SJSA1 (cell line): ENCODE data around the gene AAR2. TPM values are rescaled to one million over a fixed set of nuclear protein-coding genes. Genes with fewer than 3 reads are reported as not detected.

Experiments used
- DNase-seq, 2 experiments: peaks; one replicate each; pipeline ENCODE4 v3.0.0-alpha.2; 2015 to 2020; ENCODE audit warnings: low spot score in 2 of 2, low read depth in 1 of 2
- H3K27ac ChIP-seq: fragments of 250-450 bp; sonication (Bioruptor Pico); 2 replicates; pipeline ENCODE4 v1.5.1; 2020; ENCODE audit warnings: mild to moderate bottlenecking, moderate library complexity
- H3K27me3 ChIP-seq: fragments of 250-450 bp; sonication (Bioruptor Pico); replicated peaks from 2 replicates; pipeline ENCODE4 v1.5.1; 2020; ENCODE audit warnings: mild to moderate bottlenecking, moderate library complexity
- H3K36me3 ChIP-seq: fragments of 250-450 bp; sonication (Bioruptor Pico); 2 replicates; pipeline ENCODE4 v1.5.1; 2020; ENCODE audit warnings: mild to moderate bottlenecking
- H3K4me1 ChIP-seq: fragments of 250-450 bp; sonication (Bioruptor Pico); replicated peaks from 2 replicates; pipeline ENCODE4 v1.6.1; 2021; ENCODE audit warnings: mild to moderate bottlenecking
- H3K4me3 ChIP-seq: fragments of 250-450 bp; sonication (Bioruptor Pico); 2 replicates; pipeline ENCODE4 v1.5.1; 2020; ENCODE audit warnings: mild to moderate bottlenecking
- H3K9me3 ChIP-seq: fragments of 250-450 bp; sonication (Bioruptor Pico); replicated peaks from 2 replicates; pipeline ENCODE4 v1.5.1; 2020; ENCODE audit warnings: mild to moderate bottlenecking
- total RNA-seq: library from RNA; depleted of rRNA; stranded (reverse); fragments of >200 nt; shearing (Covaris generic); gene quantifications from 2 replicates; pipeline ENCODE4 v1.2.3, GENCODE V29; 2014

AAR2 gene
- total RNA-seq, 1 experiment from 2014 or later: 32.0 TPM

GRCh38 chr20:36234771-36235320 is 1.4 kb upstream of the AAR2 start:
- H3K36me3 ChIP-seq: peaks cover 25% of the 10 kb centered on the region
- no peak for DNase-seq
- no peaks in the 10 kb centered on the region for H3K27me3 ChIP-seq
- H3K9me3 ChIP-seq: no peaks in the 10 kb centered on the region
- peaks cover 4% of the 10 kb centered on the region for H3K4me1 ChIP-seq
- no peak overlapping the region for H3K27ac ChIP-seq
- H3K4me3 ChIP-seq: no peak overlapping the region

DNA sequence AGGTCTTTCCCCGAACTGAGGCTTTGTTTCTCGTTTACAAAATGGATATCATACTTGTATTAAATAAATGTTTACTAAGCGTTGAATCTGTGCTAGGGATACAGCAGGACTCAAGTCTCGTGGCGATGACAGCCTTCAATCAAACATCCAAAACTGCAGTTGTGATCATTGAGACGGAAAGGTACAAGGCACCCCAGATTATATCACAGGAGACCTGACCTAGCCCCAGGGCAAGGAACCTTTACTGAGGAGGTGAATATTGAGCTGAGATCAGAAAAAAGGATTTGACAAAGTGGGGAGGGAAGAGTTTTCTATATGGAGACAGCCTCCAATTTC is 476 bp downstream of the AAR2 start:
- H3K36me3 ChIP-seq: peaks cover 42% of the 10 kb centered on the region
- H3K9me3 ChIP-seq: no peaks in the 10 kb centered on the region
- H3K27me3 ChIP-seq: no peaks in the 10 kb centered on the region
- H3K27ac ChIP-seq: peak overlapping the region; percentile 56
- H3K4me3 ChIP-seq: peak overlapping the region; percentile 70
- DNase-seq: no peak
- H3K4me1 ChIP-seq: peaks cover 4% of the 10 kb centered on the region

GRCh38 chr20:36237477-36237876 is 1.2 kb downstream of the AAR2 start:
- DNase-seq: no peak
- no peaks in the 10 kb centered on the region for H3K27me3 ChIP-seq
- H3K4me3 ChIP-seq: peak overlapping the region; percentile 70
- H3K36me3 ChIP-seq: peaks cover 48% of the 10 kb centered on the region
- H3K27ac ChIP-seq: no peak overlapping the region
- H3K4me1 ChIP-seq: peaks cover 4% of the 10 kb centered on the region
- no peaks in the 10 kb centered on the region for H3K9me3 ChIP-seq

DNA sequence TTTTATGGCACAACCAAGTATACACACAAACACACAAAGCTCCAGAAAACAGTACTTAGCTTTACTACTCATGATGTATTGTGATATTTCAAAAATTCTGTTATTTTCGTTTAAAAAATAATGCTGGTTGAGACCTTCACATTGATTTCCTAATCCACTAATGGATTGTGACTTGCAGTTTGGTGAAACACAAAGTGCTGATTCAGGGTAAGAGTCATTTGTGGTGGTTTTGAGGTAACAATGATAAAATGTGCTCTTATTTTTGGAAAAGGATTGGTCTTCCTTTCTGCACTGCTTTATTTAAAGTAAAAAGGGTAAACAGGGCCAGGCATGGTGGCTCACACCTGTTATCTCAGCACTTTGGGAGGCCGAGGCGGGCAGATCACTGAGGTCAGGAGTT is 1.9 kb downstream of the AAR2 start:
- H3K27me3 ChIP-seq: no peaks in the 10 kb centered on the region
- no peak for DNase-seq
- H3K9me3 ChIP-seq: no peaks in the 10 kb centered on the region
- H3K4me1 ChIP-seq: peaks cover 4% of the 10 kb centered on the region
- no peak overlapping the region for H3K27ac ChIP-seq
- peaks cover 54% of the 10 kb centered on the region for H3K36me3 ChIP-seq
- H3K4me3 ChIP-seq: no peak overlapping the region

- Histone ChIP-seq H3K9me3 (no peaks in the 10 kb centered on the region), H3K4me1 (peaks cover 4% of the 10 kb centered on the region), H3K27me3 (no peaks in the 10 kb centered on the region), H3K4me3 (no peak overlapping the region), H3K27ac (no peak overlapping the region), H3K36me3 (peaks cover 60% of the 10 kb centered on the region)
- DNase-seq: no peak
Observed at GRCh38 chr20:36238760-36239159, 2.5 kb downstream of the AAR2 start.

GRCh38 chr20:36240076-36240475 is 3.8 kb downstream of the AAR2 start:
- no peak overlapping the region for H3K4me3 ChIP-seq
- H3K36me3 ChIP-seq: peaks cover 73% of the 10 kb centered on the region
- peaks cover 4% of the 10 kb centered on the region for H3K4me1 ChIP-seq
- no peaks in the 10 kb centered on the region for H3K9me3 ChIP-seq
- H3K27ac ChIP-seq: no peak overlapping the region
- H3K27me3 ChIP-seq: no peaks in the 10 kb centered on the region
- DNase-seq: no peak

- Histone ChIP-seq H3K4me1 (no peaks in the 10 kb centered on the region; the same call in 1 of the 2 replicates), H3K27me3 (no peaks in the 10 kb centered on the region), H3K27ac (no peak overlapping the region), H3K9me3 (no peaks in the 10 kb centered on the region), H3K36me3 (peaks cover 85% of the 10 kb centered on the region), H3K4me3 (no peak overlapping the region)
- DNase-seq: no peak
Observed at GRCh38 chr20:36241678-36242077, 5.4 kb downstream of the AAR2 start.

DNA sequence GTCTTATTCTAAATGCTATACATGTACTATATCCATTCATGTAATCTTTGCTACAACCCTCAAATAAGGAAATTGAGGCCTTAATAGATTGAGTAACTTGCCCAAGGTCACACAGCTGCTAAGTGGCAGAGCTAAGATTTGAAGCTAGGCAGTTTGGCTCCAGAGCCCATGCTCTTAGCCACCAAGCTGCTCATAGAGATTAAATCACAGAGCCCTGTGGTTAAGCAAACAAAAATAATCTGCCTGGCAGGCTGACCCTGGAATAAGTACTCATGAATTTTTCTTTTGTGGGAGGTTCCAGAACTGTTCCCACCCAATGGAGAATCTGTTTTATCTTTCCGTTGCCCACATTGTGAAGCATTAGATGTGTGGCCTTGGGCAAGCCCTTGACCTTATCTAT is 7.4 kb downstream of the AAR2 start:
- Histone ChIP-seq H3K4me1 (no peaks in the 10 kb centered on the region), H3K36me3 (peaks cover 91% of the 10 kb centered on the region), H3K27ac (no peak overlapping the region), H3K9me3 (no peaks in the 10 kb centered on the region), H3K4me3 (no peak overlapping the region), H3K27me3 (no peaks in the 10 kb centered on the region)
- no peak for DNase-seq

GRCh38 chr20:36246401-36246800 is 10.1 kb downstream of the AAR2 start:
- Histone ChIP-seq H3K4me1 (no peaks in the 10 kb centered on the region), H3K27ac (no peak overlapping the region), H3K9me3 (no peaks in the 10 kb centered on the region), H3K36me3 (peaks cover 81% of the 10 kb centered on the region), H3K27me3 (no peaks in the 10 kb centered on the region), H3K4me3 (no peak overlapping the region)
- no peak for DNase-seq

GRCh38 chr20:36248836-36249235 is 12.6 kb downstream of the AAR2 start:
- Histone ChIP-seq H3K9me3 (no peaks in the 10 kb centered on the region), H3K4me3 (no peak overlapping the region), H3K4me1 (no peaks in the 10 kb centered on the region), H3K36me3 (peaks cover 70% of the 10 kb centered on the region), H3K27me3 (no peaks in the 10 kb centered on the region), H3K27ac (no peak overlapping the region)
- no peak for DNase-seq

DNA sequence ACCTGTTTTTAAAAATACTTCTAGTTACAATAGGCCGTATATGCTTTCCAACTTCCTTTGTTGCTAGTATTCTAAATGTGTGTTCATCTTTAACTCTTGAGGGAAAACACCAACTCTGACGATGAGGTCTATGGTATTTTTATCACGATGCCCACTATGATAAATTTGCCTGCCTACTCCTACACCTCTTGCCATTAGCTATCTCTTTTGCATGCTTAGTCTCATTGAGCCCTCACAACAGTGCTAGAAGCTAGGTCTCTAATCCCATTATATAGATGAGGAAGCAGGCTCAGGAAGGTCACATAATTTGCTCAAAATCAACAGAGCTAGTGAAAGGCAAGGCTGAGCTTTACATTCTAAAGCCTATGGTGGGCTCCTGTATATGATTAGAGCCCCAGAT is 13.2 kb downstream of the AAR2 start:
- no peak for DNase-seq
- Histone ChIP-seq H3K4me3 (no peak overlapping the region), H3K27ac (no peak overlapping the region), H3K27me3 (no peaks in the 10 kb centered on the region), H3K36me3 (peaks cover 70% of the 10 kb centered on the region), H3K4me1 (no peaks in the 10 kb centered on the region), H3K9me3 (no peaks in the 10 kb centered on the region)

GRCh38 chr20:36251426-36251825 is 15.1 kb downstream of the AAR2 start:
- Histone ChIP-seq H3K4me3 (no peak overlapping the region), H3K9me3 (no peaks in the 10 kb centered on the region), H3K36me3 (peaks cover 69% of the 10 kb centered on the region), H3K27me3 (no peaks in the 10 kb centered on the region), H3K27ac (no peak overlapping the region), H3K4me1 (no peaks in the 10 kb centered on the region)
- no peak for DNase-seq

- no peak overlapping the region for H3K27ac ChIP-seq
Observed at GRCh38 chr20:36252511-36252910, 16.2 kb downstream of the AAR2 start.

GRCh38 chr20:36253036-36253435 is 16.8 kb downstream of the AAR2 start:
- Histone ChIP-seq H3K27me3 (no peaks in the 10 kb centered on the region), H3K36me3 (peaks cover 63% of the 10 kb centered on the region), H3K27ac (no peak overlapping the region), H3K4me3 (no peak overlapping the region), H3K4me1 (no peaks in the 10 kb centered on the region), H3K9me3 (no peaks in the 10 kb centered on the region)
- DNase-seq: no peak

More at GRCh38 chr20:36252511-36252910, 16.2 kb downstream of the AAR2 start:
- peaks cover 63% of the 10 kb centered on the region for H3K36me3 ChIP-seq
- H3K27me3 ChIP-seq: no peaks in the 10 kb centered on the region
- no peaks in the 10 kb centered on the region for H3K9me3 ChIP-seq
- no peak for DNase-seq
- no peak overlapping the region for H3K4me3 ChIP-seq
- no peaks in the 10 kb centered on the region for H3K4me1 ChIP-seq

DNA sequence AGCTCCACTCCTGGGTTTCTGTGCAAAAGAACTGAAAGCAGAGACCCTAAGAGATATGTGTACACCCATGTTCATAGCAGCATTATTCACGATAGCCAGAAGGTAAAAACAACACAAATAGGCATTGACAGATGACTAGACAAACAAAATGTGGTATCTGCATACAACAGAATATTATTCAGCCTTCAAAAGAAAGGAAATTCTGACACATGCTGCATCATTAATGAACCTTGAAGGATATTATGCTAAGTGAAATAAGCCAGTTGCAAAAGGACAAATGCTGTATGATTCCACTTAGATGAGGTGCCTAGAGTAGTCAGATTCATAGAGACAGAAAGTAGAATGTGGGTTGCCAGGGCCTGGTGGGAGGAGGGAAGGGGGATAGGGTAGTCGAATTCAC is 17.8 kb downstream of the AAR2 start:
- Histone ChIP-seq H3K27me3 (no peaks in the 10 kb centered on the region), H3K9me3 (no peaks in the 10 kb centered on the region), H3K27ac (no peak overlapping the region), H3K4me3 (no peak overlapping the region), H3K36me3 (peaks cover 59% of the 10 kb centered on the region), H3K4me1 (no peaks in the 10 kb centered on the region)
- DNase-seq: no peak
